Non-pigmented ciliary epithelial cell (primary cell): ENCODE data around the gene GRID1.

Experiments used
- DNase-seq: peaks from one replicate; pipeline ENCODE4 v3.0.0-alpha.2; 2010; ENCODE audit warnings: low read depth

GRID1 gene

DNA sequence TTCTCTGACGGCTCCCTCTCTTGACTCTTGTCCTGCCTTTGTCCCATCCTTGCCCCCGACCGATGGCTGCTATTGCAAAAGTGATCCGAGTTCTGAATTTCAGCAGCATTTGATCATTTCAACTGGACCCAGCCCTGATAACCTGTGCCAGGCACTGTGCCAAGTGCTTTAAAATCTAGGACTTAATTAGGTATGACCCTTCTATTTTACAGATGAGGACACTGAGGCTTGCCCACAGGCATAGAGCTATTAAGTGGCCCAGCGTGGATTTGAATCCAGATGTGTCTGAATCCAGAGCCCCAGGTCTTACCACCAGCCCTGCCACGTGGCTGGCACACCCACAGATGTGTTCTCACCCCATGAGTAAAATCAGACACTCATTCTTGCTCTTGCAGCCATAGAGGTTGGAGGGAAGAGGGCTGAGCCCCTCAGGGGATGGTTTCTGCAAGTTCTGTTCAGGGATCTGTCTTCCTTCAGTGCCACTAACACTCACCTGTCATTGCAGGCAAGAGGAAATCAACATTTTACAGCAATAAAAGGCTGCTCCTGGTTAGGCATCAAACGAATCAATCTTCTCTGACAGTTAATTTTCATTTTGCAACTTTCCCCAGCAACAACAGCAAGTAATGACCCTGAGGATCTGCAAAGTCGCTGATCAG lies 101.2 kb downstream of the GRID1 start:
- DNase-seq: no peak

DNA sequence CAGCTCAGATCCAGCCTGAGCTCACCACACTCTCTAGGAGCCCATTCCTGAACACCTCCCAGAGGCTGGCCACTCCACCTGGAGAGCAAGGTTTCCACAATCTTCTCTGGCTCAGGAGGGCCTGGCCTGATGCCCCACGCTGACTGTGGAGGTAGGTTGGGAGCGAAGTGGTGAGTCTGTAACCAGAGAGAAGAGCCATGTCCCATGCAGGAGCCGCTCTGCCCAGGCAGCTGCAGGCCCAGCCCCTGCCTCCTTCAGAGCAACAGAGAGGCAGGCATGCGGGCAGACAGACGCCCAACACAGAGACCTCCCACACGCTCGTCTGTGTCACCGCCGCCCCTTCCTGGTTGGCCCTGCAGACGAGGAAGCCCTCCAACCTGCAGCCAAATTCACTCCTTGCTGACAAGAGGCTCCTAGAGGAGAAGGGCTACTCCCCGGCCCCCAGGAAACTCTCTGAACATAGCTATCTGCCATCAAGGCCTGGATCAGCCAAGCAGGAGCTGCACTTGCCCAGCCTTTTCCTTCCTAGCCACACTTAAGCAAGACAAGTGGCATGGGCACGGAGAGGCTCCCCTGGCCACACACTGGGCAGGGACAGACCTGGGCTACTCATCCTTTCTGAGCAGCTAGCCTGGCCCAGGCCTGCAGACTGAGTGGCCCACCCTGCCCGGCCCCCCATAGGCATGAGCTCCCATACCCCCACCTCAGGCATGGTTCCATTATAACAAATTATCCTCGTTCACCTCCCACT lies 101.9 kb downstream of the GRID1 start:
- no peak for DNase-seq

DNA sequence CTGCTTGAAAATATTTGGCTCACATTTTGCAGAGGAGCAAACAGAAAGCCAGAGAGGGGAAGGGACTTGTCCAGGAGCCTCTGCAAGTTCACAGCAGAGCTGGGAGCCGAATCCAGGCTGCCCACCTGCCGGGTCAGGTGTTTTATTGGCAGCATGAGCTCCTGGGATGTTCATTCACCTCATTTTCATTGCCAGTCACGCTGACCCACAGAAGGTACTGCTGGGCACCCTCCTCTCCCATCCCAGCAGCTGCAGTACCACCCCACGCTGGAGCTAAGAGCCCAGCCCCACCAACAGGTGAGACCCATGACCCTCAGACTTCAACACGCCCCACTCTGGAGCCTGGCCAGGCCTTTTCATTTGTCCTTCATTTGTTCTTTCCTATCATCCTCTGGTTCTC lies 102.7 kb downstream of the GRID1 start:
- no peak for DNase-seq

DNA sequence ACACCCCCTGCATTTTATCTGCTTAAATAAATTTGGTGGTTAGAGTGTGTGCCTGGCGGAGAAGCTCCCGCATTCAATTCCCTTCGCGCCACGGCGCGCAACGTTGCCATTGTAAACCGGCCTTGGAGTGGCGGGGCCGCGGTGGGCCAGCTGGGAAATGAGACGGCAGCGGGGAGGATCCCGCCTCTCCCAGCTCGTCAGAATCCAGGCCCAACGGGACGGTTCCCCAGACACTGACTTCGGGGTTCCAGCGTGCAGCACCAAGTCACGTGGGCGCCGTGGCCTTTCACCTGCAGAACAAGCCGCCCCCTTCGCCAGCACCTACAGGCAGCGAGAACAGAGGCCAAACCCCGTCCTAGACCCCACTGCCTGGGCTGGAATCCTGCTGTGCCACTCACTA lies 103.4 kb downstream of the GRID1 start:
- no peak for DNase-seq

DNA sequence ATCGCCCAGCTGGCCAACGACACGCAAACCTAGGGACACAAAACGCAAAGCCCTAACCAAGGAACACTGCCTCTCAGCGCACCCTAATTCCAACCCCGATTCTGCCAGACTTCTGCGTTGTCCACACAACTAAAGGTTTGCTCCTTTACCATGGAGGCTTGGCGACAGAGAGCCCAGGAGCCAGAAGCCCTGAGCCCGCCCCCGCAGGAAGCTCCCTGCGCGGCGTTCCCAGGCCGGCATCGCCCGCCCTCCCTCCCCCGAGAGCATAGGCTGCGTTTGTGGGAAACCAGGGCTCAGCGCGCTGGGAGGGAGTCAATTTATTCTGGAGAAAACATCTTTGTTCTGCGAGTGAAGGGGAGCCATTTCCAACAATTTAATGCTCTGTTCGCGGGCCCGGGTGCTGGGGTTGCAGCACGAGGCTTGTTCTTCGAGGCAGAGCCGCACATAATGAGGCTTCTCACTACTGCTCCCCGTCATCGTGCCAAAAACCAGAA lies 103.9 kb downstream of the GRID1 start:
- no peak for DNase-seq

DNA sequence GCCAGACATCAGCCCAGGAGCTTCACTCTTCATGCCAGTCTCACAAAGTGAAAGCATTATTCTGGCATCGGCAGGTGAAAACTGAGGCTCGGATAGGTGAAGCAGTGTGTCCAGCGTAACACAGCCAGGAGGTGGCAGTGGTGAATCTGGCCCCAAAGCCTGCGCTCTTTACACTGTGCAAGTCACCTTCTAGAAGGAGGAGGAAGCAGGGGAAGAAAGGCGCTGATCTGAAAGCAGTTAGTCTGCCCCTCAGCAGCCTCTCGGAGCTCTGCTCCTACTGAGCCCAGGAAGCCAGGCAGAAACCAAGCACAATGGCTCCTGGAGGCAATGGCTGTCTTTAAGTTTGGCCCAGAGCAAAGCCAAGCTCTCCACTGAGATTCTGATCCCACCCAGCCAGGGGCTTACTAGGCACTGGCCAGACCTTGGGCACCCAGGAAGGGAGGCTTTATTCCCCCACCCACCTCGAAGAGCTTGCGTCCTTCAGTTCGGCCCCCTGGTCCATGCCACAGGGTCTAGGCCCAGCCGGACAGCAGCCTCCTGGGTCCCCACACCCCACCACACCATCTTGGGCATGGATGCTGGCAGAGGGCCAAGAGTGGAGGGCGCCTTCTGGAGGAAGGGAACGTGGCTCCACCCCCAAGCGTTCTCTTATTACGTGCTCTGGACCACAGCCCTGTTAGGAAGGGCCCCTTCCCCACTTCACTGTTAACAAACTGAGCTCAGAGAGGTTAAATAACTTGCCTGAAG lies 104.5 kb downstream of the GRID1 start:
- no peak for DNase-seq

DNA sequence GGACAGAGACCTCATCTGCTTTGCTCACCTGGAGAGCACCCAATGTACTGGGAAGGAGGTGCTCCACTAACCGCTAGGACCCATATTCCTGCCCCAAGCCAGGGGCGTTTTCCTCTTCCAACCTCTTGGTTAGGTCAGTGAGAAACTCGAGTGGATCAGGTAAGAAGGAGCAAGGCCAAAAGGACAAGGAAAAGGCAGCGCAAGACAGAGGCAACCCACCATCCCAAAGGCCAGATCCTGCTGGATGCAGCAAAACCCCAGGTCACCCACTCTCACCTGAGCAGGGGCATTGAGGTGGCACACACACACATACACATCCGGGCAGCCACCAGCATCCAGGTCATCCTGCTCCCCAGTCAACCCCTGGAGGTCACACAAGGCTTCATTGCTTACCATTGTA lies 105.1 kb downstream of the GRID1 start:
- no peak for DNase-seq

DNA sequence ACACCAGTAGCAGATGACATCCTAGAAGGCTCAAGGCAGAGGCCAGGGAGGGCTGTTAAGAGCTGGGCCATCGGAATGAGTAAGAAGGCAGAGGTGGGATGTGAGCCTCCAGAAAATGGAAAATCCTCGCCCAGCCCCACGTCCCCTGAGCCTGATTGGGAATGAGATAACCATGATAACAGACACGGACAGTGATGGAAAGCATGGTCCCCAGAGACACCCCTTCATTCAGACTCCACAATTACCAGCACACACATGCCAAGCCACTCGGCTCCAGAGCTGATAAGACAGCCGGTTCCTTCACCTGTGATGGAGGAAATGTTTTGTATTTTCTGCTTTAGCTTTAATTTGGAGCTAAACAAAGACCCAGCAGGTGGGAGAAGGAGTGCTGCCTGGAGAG lies 106.0 kb downstream of the GRID1 start:
- DNase-seq: no peak

DNA sequence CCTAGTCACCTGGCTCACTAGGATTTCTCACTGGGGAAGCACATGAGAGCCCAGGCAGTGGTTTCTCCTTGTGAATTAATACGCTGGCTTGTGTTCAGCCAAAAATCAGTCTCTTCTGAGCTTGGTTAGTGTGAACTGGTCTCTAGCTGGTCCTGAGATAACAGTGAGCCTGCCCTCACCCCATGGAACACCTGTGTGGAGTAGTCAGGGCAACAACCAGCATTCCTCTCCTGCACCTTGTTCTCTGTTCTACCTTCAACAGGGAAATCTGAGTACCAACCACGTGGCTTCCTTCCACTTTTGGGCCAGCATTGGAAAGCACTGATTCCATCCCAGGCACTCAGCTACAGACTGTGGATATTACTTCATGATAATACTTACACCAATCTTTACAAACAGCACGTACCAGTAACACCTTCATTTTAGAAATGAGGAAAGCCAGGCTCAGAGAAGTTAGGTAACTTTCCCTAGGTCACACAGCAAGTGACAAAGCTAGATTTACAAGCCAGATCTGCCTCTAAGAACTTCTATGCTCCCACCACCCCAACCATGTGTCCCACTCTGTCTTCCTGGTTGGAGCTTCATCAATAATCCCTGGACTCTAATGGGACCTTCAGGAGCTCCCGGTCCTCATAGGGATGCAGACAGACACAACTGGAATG lies 106.6 kb downstream of the GRID1 start:
- DNase-seq: no peak

DNA sequence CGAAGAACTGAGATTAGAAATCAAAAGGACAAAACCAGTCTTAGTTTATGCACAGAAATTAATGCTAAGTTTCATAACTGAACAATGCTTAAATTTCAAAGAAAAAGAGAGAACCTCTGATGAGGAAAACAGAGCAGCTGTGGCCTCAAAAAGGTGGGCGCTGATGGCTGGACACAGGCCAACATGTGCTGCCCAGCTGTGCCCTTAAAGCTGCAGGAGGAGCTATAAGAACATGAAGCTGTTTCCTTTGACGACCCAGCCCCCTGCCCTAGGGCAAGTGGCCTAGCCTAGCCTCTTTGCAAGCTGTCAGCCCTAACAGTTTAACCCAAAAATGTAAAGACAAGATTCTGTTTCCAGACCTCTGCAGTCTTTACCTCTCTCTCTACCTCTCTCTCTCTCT lies 107.7 kb downstream of the GRID1 start:
- DNase-seq: no peak

DNA sequence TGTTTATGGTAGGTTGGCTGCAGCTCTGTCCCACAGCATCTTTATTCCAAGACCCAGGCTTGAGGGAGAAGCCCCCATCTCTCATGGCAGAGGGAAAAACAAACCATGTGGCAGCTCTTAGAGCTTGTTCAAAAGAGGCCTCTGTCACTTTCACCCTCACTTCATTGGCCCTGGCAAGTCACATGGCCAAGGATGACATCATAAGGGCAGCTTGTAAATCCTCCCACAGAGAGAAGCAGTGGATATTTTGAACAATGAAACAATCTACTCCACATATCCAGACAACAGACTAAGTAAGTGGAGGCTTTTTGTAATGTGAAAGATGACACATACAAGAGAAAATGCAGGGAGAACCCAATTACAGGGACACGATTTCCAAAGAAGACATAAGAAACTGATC lies 108.1 kb downstream of the GRID1 start:
- no peak for DNase-seq

DNA sequence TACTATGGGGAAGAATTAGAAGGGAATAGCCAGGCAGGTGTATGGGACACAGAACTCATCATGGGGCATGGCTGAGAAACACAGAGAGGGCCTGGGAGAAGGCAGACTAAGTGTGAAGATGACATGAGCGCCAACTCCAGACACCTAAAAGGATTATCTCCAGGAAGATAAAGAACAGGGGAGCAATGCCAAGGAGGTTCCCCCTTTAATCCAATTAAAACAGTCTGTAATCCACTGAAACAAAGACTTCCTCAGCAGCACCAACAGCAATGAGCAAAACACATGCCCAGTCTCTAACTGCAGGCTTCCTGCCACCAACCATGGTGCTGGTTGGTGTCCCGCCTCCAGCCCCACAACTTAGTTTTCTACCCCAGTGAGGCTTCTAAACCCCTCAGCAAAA lies 108.9 kb downstream of the GRID1 start:
- DNase-seq: no peak

DNA sequence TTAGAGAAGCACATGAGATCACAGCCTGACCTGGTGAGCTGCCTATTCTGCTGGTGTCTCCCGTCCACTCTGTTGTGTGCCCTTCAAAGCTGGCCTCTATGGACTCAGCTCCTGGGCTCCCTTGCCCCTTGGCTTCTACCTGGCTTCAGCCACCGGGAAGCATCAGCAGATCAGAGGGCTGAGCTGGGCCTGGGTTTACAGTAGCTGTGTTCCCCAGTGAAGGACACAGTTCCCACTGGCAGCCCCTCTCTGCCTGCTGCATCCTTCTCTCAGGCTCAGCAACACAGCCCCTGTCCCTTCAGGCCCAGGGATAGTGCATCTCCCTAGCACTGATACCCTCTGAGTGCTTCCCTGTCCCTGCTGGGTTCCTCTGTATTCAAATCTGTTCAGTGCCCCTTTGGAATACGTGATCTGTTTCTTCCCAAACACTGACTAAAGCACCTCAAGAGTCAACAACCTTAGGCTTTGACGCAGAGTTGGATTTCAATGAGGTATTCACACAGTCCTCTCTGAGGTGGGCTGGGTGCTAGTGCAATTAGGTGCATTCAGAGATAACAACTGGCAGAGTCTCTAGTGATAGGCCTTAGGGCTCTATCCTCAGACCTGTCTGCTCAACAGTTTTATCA lies 109.8 kb downstream of the GRID1 start:
- no peak for DNase-seq

DNA sequence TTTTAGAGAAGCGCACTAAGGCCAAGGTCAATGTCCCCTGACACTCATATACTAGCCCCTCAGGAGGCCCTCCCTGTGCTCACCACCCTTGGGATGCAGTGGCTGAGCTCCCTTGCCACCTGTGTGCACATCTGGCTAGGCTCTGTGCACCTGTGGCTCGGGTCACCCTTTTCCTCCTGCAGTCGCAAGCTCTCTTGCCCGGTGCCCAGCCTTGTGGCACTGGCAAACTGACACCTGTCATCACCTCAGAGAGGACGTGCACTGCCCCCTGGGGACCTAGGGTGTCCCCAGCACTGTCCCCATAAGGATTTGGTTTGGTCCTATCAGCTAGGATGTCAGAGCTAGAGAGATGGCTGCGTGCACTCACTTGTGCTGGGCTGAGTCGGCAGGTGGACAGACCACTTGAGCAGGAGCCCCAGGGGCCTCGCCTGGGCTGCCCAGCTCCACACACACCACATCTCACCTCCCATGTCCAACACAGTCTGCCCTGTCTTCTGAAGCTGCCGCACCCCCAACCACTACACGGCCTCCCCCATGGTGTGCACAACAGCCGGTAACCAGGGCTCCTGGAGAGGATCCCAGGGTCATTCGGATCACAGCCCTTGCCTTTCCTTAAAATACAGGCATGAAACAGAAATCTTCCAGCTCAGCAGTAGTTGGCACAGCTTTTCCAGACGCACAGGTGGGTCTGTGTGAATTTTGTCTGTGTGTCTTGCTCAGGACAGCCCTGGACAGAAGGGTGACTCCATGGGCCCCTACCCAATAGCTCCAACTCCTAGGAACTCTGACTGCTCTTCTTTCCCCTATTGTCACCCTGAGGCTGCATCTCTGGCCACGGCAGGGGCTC lies 111.0 kb downstream of the GRID1 start:
- DNase-seq: no peak

DNA sequence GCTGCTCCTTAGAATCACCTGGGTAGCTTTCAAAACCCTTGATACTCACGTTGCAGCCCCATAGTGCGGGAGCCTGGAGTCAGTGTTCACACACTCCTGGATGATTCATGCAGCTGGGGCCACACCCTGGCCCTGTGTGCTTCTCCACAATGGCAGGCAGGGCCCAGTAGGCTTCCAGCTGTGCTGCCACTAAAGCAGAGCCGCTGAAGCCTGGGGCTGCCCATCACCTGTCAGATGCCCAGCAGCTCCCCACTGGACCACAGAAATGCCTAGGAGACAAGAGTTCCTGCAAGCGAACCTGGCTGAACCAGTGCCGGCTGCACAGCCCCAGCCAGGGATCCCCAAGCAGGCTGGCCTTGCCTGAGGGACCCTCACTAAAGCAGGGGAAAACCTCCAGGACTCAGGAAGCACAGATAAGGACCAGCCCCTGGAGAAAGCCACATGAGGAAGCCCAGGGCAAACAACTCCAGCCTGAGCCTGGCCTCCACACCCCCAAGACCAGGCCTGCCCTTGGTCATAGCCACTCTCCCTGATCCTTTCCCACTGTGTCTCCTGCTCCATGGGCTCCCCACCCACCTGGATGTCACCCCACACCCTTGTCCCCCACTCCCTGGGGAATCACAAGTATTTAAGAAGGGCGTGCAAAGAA lies 111.9 kb downstream of the GRID1 start:
- no peak for DNase-seq

DNA sequence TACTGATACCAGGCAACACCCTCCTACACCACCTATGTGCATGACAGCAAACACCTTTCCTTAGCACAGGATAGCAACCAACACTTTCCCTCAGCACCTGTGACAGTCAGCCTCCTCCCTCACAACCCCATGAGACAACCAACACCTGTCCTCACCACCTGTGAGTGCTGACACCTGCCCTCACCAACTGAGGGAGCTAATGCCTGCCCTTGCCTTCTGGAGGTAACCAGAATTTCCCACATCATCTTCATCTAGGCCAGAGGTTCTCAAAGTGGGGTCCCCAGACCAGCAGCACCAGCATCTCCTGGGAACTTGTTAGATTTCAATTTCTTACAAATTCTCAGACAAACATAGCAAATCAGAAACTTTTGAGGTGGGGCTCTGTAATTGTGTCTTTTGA lies 112.5 kb downstream of the GRID1 start:
- DNase-seq: no peak

DNA sequence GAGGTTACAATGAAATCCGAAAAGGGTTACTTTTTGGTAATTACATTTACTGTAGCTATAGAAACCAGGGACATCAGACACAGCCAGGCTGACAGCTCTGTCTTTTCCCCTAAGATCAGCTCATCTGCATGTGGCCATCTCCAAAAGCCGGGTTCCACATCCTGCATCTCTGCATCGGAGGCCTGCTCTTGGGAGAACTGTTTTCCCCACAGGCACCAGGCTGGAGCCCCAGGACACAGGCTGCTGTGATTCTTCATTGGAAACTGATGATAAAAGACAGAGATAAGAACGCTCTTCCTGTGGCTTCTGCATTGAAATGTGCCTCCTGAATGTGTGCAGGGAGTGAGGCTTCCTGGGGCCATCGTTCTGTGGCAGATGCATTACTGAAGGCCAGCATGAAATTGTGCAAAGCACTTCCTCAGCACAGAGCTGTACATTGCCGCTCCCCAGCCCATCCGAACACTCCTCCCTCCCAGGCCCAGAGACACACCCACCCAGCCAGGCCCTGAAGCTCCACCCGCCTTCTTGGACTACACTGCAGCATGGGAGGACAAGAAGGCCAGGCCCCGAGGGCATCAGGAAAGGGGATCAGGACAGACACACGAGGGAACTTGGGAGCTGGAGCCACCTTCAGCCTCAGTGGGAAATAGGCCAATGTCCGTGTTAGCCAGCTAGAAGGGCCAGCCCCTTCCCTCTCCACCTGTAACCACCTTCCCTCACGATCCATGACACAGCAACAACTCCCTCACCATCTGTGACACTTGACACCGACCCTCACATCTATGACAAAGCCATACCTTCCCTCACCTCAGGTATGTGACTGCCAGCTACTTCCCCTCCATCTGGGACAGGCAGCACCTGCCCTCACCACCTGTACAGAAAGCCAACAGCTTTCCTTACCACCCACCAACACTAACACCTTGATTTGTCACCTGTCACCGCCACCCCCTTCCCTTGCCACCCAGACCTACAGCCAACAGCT lies 113.2 kb downstream of the GRID1 start:
- DNase-seq: no peak

DNA sequence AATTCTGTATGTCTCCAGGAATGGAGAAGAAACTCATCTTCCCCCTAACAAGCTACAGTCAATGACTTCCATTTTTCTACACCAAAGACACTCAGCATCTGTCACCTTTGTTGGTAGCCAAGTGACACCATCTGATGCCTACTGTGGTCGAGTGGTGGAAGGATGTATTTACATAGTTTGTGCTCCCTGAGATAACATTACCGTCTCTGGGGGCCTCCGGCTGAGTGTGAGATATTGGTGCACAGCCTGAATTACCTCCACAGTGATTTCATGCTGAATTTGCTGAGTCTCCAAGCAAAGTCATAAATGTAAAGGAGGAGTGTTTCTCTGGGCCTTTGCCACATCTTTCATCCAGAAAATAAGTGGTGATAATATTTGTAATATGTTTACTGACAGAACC lies 114.0 kb downstream of the GRID1 start:
- no peak for DNase-seq

DNA sequence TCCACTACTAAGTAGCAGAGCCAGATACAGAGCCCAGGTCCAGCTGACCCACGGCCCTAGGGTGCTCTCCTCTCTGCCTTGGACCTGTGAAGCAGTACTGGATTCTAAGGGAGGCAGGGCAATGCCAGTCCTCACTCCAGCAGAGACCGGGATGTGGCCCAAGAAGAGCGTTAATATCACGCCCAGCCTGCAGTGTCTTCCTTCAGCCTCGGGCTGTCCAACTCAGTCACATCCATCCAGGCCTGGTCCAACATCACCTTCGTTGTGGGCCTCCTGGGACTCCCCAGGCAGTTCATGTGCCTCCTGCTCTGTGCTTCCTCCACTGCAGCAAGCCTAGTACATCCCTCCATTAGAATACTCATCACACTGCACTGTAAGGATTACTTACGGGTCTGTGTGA lies 114.5 kb downstream of the GRID1 start:
- DNase-seq: no peak
